GM23248 (cell line): ENCODE measurements around the gene DLG2.

Experiments used
- EZH2 ChIP-seq: fragments of 200-600 bp; sonication (generic); IDR thresholded peaks from 2 replicates; pipeline ENCODE4 v1.6.1; 2018; ENCODE audit warnings: antibody characterized with exemption, mild to moderate bottlenecking; ENCODE audit not compliant: insufficient read depth, poor library complexity, severe bottlenecking
- EZH2phosphoT487 ChIP-seq: fragments of 200-600 bp; sonication (generic); IDR thresholded peaks from 2 replicates; pipeline ENCODE4 v1.6.1; 2018; ENCODE audit warnings: antibody characterized with exemption, moderate library complexity, mild to moderate bottlenecking, low read depth; ENCODE audit not compliant: insufficient read depth

GRCh38 chr11:84044706-84045105, 1582.4 kb downstream of the DLG2 start:
- TF ChIP-seq EZH2 (no peak), EZH2phosphoT487 (no peak)
